ENCODE measurements around the gene STK38.

STK38 gene

GRCh38 chr6:36546920-36547645 is at the start of gene STK38:
Gene STK38 (minus strand): TSS chr6:36547479. CDS start chr6:36540202, 7,277 bp downstream.
- peak; percentile 17 for TF ChIP-seq CTCF (IDR thresholded peaks at IDR 0.05; ENCODE audit: low read depth, low read length)
- H3K4me3 ChIP-seq (ENCODE audit: low read depth, low read length) = peak within 1 kb of the TSS; percentile 92
- in situ Hi-C loops (cut with HindIII; ENCODE audit: low sequenced_read_pairs) = no loop called here
- DNase-seq (ENCODE audit: low read depth, low spot score) = peak; percentile 87

- no peak for TF ChIP-seq CTCF (IDR thresholded peaks at IDR 0.05; ENCODE audit: low read depth, low read length)
- in situ Hi-C loops (cut with HindIII; ENCODE audit: low sequenced_read_pairs) = no loop called here
- no peak for DNase-seq (ENCODE audit: low read depth, low spot score)
- peak overlapping the region; percentile 85 for H3K4me3 ChIP-seq (ENCODE audit: low read depth, low read length)
Observed at GRCh38 chr6:36596356-36596755, 49.1 kb upstream of the STK38 start.

GRCh38 chr6:36594816-36595643 is 47.8 kb upstream of the STK38 start:
- DNase-seq (ENCODE audit: low read depth, low spot score) = peak; percentile 59
- H3K4me3 ChIP-seq (ENCODE audit: low read depth, low read length) = peak overlapping the region; percentile 85
- in situ Hi-C loops (cut with HindIII; ENCODE audit: low sequenced_read_pairs) = no loop called here
- TF ChIP-seq CTCF (IDR thresholded peaks at IDR 0.05; ENCODE audit: low read depth, low read length) = no peak

GRCh38 chr6:36594029-36594815 is 46.9 kb upstream of the STK38 start, which contains the start of gene SRSF3:
Gene SRSF3 (plus strand): TSS chr6:36594362. CDS start chr6:36596763, 2,401 bp downstream.
- peak; percentile 36 for TF ChIP-seq CTCF (IDR thresholded peaks at IDR 0.05; ENCODE audit: low read depth, low read length)
- peak within 1 kb of the TSS; percentile 85 for H3K4me3 ChIP-seq (ENCODE audit: low read depth, low read length)
- in situ Hi-C loops (cut with HindIII; ENCODE audit: low sequenced_read_pairs) = no loop called here
- DNase-seq (ENCODE audit: low read depth, low spot score) = peak; percentile 99

GRCh38 chr6:36593569-36594028 is 46.3 kb upstream of the STK38 start:
- in situ Hi-C loops (cut with HindIII; ENCODE audit: low sequenced_read_pairs) = no loop called here
- no peak for DNase-seq (ENCODE audit: low read depth, low spot score)
- TF ChIP-seq CTCF (IDR thresholded peaks at IDR 0.05; ENCODE audit: low read depth, low read length) = no peak
- H3K4me3 ChIP-seq (ENCODE audit: low read depth, low read length) = peak overlapping the region; percentile 20

GRCh38 chr6:36592221-36592655 is 45.0 kb upstream of the STK38 start:
- in situ Hi-C loops (cut with HindIII; ENCODE audit: low sequenced_read_pairs) = no loop called here
- TF ChIP-seq CTCF (IDR thresholded peaks at IDR 0.05; ENCODE audit: low read depth, low read length) = no peak
- no peak overlapping the region for H3K4me3 ChIP-seq (ENCODE audit: low read depth, low read length)
- no peak for DNase-seq (ENCODE audit: low read depth, low spot score)

Measured in astrocyte of the spinal cord (primary cell).